H9 (cell line): ENCODE data around the gene NPM3. TPM values are rescaled to one million over a fixed set of nuclear protein-coding genes. Genes with fewer than 3 reads are reported as not detected.
A peak's percentile ranks its signal among the peaks of the same experiment; 100 is the strongest.

Experiments used
- DNase-seq: peaks from one replicate; pipeline ENCODE4 v3.0.0-alpha.2; 2017
- H2AFZ ChIP-seq: one replicate; pipeline ENCODE4 v1.6.1; 2013; ENCODE audit warnings: mild to moderate bottlenecking, low read length, control low read depth, moderate library complexity
- H2AK5ac ChIP-seq: 2 replicates; pipeline ENCODE4 v1.6.1; 2013; ENCODE audit warnings: low read length, control low read depth, mixed read lengths; ENCODE audit not compliant: insufficient read length
- H2BK120ac ChIP-seq: one replicate; pipeline ENCODE4 v1.6.1; 2013; ENCODE audit warnings: low read depth, mild to moderate bottlenecking, low read length, control low read depth, inconsistent platforms; ENCODE audit not compliant: poor library complexity, severe bottlenecking
- H2BK12ac ChIP-seq: 2 replicates; pipeline ENCODE4 v1.6.1; 2013; ENCODE audit warnings: low read length, control low read depth, mixed read lengths, low read depth; ENCODE audit not compliant: insufficient read length
- H2BK15ac ChIP-seq: 2 replicates; pipeline ENCODE4 v1.6.1; 2013; ENCODE audit warnings: low read depth, low read length, control low read depth
- H2BK20ac ChIP-seq: one replicate; pipeline ENCODE4 v1.6.1; 2013; ENCODE audit warnings: low read depth, mild to moderate bottlenecking, low read length, control low read depth, inconsistent platforms; ENCODE audit not compliant: poor library complexity, severe bottlenecking
- H2BK5ac ChIP-seq: 2 replicates; pipeline ENCODE4 v1.6.1; 2013; ENCODE audit warnings: low read length, control low read depth, mixed read lengths; ENCODE audit not compliant: insufficient read length
- H3K14ac ChIP-seq: 2 replicates; pipeline ENCODE4 v1.6.1; 2013; ENCODE audit warnings: low read length, control low read depth; ENCODE audit not compliant: insufficient read depth
- H3K18ac ChIP-seq: 2 replicates; pipeline ENCODE4 v1.6.1; 2013; ENCODE audit warnings: low read depth, mild to moderate bottlenecking, mixed read lengths, low read length, control low read depth; ENCODE audit not compliant: insufficient read length
- H3K23ac ChIP-seq: 2 replicates; pipeline ENCODE4 v1.6.1; 2013; ENCODE audit warnings: low read length, control low read depth, mixed read lengths, low read depth; ENCODE audit not compliant: insufficient read length
- H3K23me2 ChIP-seq: 2 replicates; pipeline ENCODE4 v1.6.1; 2013; ENCODE audit warnings: low read depth, mild to moderate bottlenecking, mixed read lengths, low read length, control low read depth; ENCODE audit not compliant: insufficient read length, poor library complexity, severe bottlenecking
- H3K27ac ChIP-seq: 2 replicates; pipeline ENCODE4 v1.5.1; 2013; ENCODE audit warnings: low read length, control low read depth, mixed read lengths, low read depth; ENCODE audit not compliant: insufficient read length
- H3K27me3 ChIP-seq: 2 replicates; pipeline ENCODE4 v1.6.1; 2013; ENCODE audit warnings: low read length, control low read depth, inconsistent platforms; ENCODE audit not compliant: insufficient read depth
- H3K4ac ChIP-seq: 2 replicates; pipeline ENCODE4 v1.6.1; 2013; ENCODE audit warnings: low read depth, mild to moderate bottlenecking, control low read depth, inconsistent platforms, low read length, moderate library complexity
- H3K4me1 ChIP-seq: 2 replicates; pipeline ENCODE4 v1.6.1; 2013; ENCODE audit warnings: low read length, control low read depth, inconsistent platforms; ENCODE audit not compliant: insufficient read depth
- H3K4me2 ChIP-seq: 2 replicates; pipeline ENCODE4 v1.6.1; 2013; ENCODE audit warnings: low read length, control low read depth, mixed read lengths; ENCODE audit not compliant: insufficient read length, insufficient read depth
- H3K56ac ChIP-seq: 2 replicates; pipeline ENCODE4 v1.6.1; 2013; ENCODE audit warnings: low read depth, mild to moderate bottlenecking, mixed read lengths, low read length, control low read depth; ENCODE audit not compliant: insufficient read length
- H3K79me1 ChIP-seq: 2 replicates; pipeline ENCODE4 v1.6.1; 2013; ENCODE audit warnings: low read depth, mild to moderate bottlenecking, moderate library complexity, low read length, control low read depth, inconsistent platforms; ENCODE audit not compliant: insufficient read depth, poor library complexity, severe bottlenecking
- H3K79me2 ChIP-seq: 2 replicates; pipeline ENCODE4 v1.6.1; 2013; ENCODE audit warnings: low read length, control low read depth, inconsistent platforms; ENCODE audit not compliant: insufficient read depth
- H3K9ac ChIP-seq: 2 replicates; pipeline ENCODE4 v1.6.1; 2013; ENCODE audit warnings: low read length, control low read depth, mixed read lengths; ENCODE audit not compliant: insufficient read length; ENCODE audit errors: extremely low read depth
- H3K9me3 ChIP-seq: one replicate; pipeline ENCODE4 v1.6.1; 2013; ENCODE audit warnings: low read depth, low read length, inconsistent platforms; ENCODE audit not compliant: control insufficient read depth
- H3T11ph ChIP-seq: one replicate; pipeline ENCODE4 v1.6.1; 2013; ENCODE audit warnings: mild to moderate bottlenecking, low read length, control low read depth, inconsistent platforms
- H4K20me1 ChIP-seq: one replicate; pipeline ENCODE4 v1.6.1; 2013; ENCODE audit not compliant: control insufficient read depth, insufficient read length, insufficient read depth
- H4K5ac ChIP-seq: 2 replicates; pipeline ENCODE4 v1.6.1; 2013; ENCODE audit warnings: low read depth, mild to moderate bottlenecking, mixed read lengths, low read length, control low read depth; ENCODE audit not compliant: insufficient read length
- H4K8ac ChIP-seq: replicated peaks from 2 replicates; pipeline ENCODE4 v1.6.1; 2013; ENCODE audit warnings: low read length, control low read depth, mixed read lengths, low read depth; ENCODE audit not compliant: insufficient read length
- H4K91ac ChIP-seq: 2 replicates; pipeline ENCODE4 v1.6.1; 2013; ENCODE audit warnings: low read depth, mild to moderate bottlenecking, moderate library complexity, mixed read lengths, low read length, control low read depth; ENCODE audit not compliant: insufficient read length
- H3K27ac Mint-ChIP-seq, 3 experiments: 2 replicates in 2 of 3; 3 replicates in 1 of 3; pipeline ENCODE4 v1.8.0; 2020 to 2021; ENCODE audit warnings: mixed read lengths in 3 of 3, mild to moderate bottlenecking in 1 of 3, moderate library complexity in 1 of 3
- H3K27me3 Mint-ChIP-seq: 2 replicates; pipeline ENCODE4 v1.8.0; 2021; ENCODE audit warnings: low read depth, mild to moderate bottlenecking, moderate library complexity, mixed read lengths
- H3K36me3 Mint-ChIP-seq, 3 experiments: 2 replicates in 2 of 3; 3 replicates in 1 of 3; pipeline ENCODE4 v1.8.0; 2020 to 2021; ENCODE audit warnings: low read depth in 3 of 3, mixed read lengths in 3 of 3; ENCODE audit not compliant: insufficient read depth in 1 of 3
- H3K4me1 Mint-ChIP-seq, 2 experiments: 2 replicates each; pipeline ENCODE4 v1.8.0; 2020; ENCODE audit warnings: mixed read lengths in 2 of 2
- H3K4me3 Mint-ChIP-seq, 2 experiments: 2 replicates in 1 of 2; 3 replicates in 1 of 2; pipeline ENCODE4 v1.8.0; 2020 to 2021; ENCODE audit warnings: mild to moderate bottlenecking in 2 of 2, mixed read lengths in 2 of 2, moderate library complexity in 1 of 2
- H3K9me3 Mint-ChIP-seq, 2 experiments: 2 replicates in 1 of 2; 3 replicates in 1 of 2; pipeline ENCODE4 v1.8.0; 2020; ENCODE audit warnings: mild to moderate bottlenecking in 2 of 2, mixed read lengths in 2 of 2, moderate library complexity in 1 of 2
- CTCF ChIP-seq: fragments of 200-600 bp; sonication (generic); conservative IDR thresholded peaks from 3 replicates; pipeline ENCODE4 v1.8.0; 2021; ENCODE audit warnings: antibody characterized with exemption, mild to moderate bottlenecking
- WGBS: extraction: QIAGEN DNeasy Blood & Tissue Kit; methylation state at CpG from one replicate; pipeline ENCODE4 v1.1.7; 2013; ENCODE audit warnings: missing lambda C conversion rate, low lambda C conversion rate, mixed read lengths; ENCODE audit not compliant: insufficient read length; ENCODE audit errors: extremely low coverage; 5-methylcytosine and 5-hydroxymethylcytosine counted together
- total RNA-seq: library from RNA; stranded (reverse); gene quantifications from 2 replicates; pipeline ENCODE4 v1.2.1, GENCODE V29; 2021

Gene NPM3
- total RNA-seq, 1 experiment from 2014 or later = 133 TPM

- H4K5ac ChIP-seq = no peak overlapping the region
- H3K18ac ChIP-seq = no peak overlapping the region
- H2BK15ac ChIP-seq = no peak overlapping the region
- H3K9ac ChIP-seq = no peak overlapping the region
- no peak overlapping the region for H3T11ph ChIP-seq
- H4K20me1 ChIP-seq = no peaks in the 10 kb centered on the region
- no peak overlapping the region for H2BK5ac ChIP-seq
- Mint-ChIP-seq H3K27me3 (peaks cover 6% of the 10 kb centered on the region; the same call in 1 of the 2 replicates), H3K9me3 (no peaks in the 10 kb centered on the region; a peak in 1 of 5 replicates), H3K27ac (0 out of 7 replicates have a peak overlapping the region, but pooled peaks of 1 of the 3 experiments have one; percentile 10), H3K4me1 (peaks cover 9% of the 10 kb centered on the region in 2 experiments), H3K36me3 (no peaks in the 10 kb centered on the region), H3K4me3 (no peak overlapping the region)
- TF ChIP-seq CTCF = peak; percentile 68
- no peak overlapping the region for H2AFZ ChIP-seq
- no peaks in the 10 kb centered on the region for H3K9me3 ChIP-seq
- no peaks in the 10 kb centered on the region for H3K23me2 ChIP-seq
- H4K8ac ChIP-seq = no peak overlapping the region
- H3K14ac ChIP-seq = no peak overlapping the region
- H3K56ac ChIP-seq = no peak overlapping the region
- H2BK20ac ChIP-seq = no peak overlapping the region
- DNase-seq = peak; percentile 81
- H4K91ac ChIP-seq = no peak overlapping the region
- WGBS = no CpG with 5 or more reads among the region's 19 CpGs
- no peak overlapping the region for H3K4me2 ChIP-seq
- H3K4me1 ChIP-seq = no peaks in the 10 kb centered on the region
- H3K27ac ChIP-seq = no peak overlapping the region
- no peaks in the 10 kb centered on the region for H3K27me3 ChIP-seq
- no peak overlapping the region for H2BK120ac ChIP-seq
- no peaks in the 10 kb centered on the region for H3K79me1 ChIP-seq
- no peak overlapping the region for H3K23ac ChIP-seq
- H3K79me2 ChIP-seq = no peaks in the 10 kb centered on the region
- H2BK12ac ChIP-seq = no peak overlapping the region
- no peak overlapping the region for H3K4ac ChIP-seq
- no peak overlapping the region for H2AK5ac ChIP-seq
Measured at GRCh38 chr10:101749047-101750016, 33.9 kb downstream of the NPM3 start.
